GM19438 (cell line): ENCODE results near the gene AVPR1A.
"Not testable (repeated sequence)": the region's sequence is repeated elsewhere in the genome, so short reads cannot be mapped to it uniquely, and the experiment has no call there.

ENCODE experiments used
- ATAC-seq: cut with Tn5 transposase; IDR thresholded peaks from one replicate; pipeline ENCODE4 v1.9.1; 2021; ENCODE audit warnings: low read depth; ENCODE audit not compliant: unreplicated experiment

Gene AVPR1A

GRCh38 chr12:63150713-63151622 lies at the start of gene AVPR1A:
Gene AVPR1A (minus strand): TSS chr12:63151201. CDS start chr12:63150836, 365 bp downstream.
- no peak for ATAC-seq

GRCh38 chr12:63196168-63196567 lies 45.2 kb upstream of the AVPR1A start:
- ATAC-seq: no peak

- ATAC-seq: no peak
These were observed 28.2 kb upstream of the AVPR1A start for GRCh38 chr12:63179224-63179623.

- no peak for ATAC-seq
These were observed 19.3 kb upstream of the AVPR1A start for GRCh38 chr12:63170321-63170720.

- not testable (repeated sequence) for ATAC-seq
These were observed 16.7 kb upstream of the AVPR1A start for GRCh38 chr12:63167741-63168140.

GRCh38 chr12:63164911-63165310 lies 13.9 kb upstream of the AVPR1A start:
- no peak for ATAC-seq

DNA sequence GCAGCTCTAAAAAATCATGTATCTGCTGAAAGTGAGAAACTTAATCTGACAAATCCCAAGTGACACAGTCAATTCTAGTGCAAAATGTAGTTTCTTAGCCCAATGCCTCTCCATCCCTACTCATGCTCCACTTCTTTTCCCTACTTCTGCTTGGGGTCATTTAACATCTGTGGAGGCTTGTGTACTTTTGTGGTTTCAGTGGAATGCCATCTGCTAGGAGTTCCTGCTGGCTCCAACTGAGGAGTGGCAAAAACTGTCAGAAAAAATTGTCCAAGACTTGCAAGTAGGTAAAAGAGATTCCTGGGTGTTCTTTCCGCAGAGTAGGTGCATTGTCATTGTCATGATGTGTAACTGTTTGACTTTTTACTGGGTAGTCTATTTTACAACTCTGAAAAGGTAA lies 12.5 kb upstream of the AVPR1A start:
- no peak for ATAC-seq

GRCh38 chr12:63155375-63155774 lies 4.4 kb upstream of the AVPR1A start:
- no peak for ATAC-seq

- ATAC-seq: no peak
These were observed 3.6 kb upstream of the AVPR1A start for GRCh38 chr12:63154560-63154959.

DNA sequence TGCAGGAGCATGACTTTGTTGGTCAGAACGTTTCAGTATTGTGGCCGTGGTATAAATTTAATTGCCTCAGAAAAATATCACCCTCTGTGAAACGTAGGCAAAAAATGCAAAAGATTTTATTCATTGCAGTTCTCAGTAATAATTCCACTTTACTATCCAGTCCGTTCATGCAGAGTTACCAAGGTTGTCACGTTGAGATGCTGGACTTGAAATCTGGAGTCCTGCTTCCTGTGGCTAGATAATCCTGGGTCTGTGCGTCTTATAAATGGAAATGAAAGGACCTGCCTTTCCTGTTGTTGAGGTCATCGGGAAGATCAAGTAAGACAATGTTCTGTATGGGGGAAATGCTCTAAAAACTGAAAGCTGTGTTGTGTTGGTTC lies 1.3 kb upstream of the AVPR1A start:
- no peak for ATAC-seq

DNA sequence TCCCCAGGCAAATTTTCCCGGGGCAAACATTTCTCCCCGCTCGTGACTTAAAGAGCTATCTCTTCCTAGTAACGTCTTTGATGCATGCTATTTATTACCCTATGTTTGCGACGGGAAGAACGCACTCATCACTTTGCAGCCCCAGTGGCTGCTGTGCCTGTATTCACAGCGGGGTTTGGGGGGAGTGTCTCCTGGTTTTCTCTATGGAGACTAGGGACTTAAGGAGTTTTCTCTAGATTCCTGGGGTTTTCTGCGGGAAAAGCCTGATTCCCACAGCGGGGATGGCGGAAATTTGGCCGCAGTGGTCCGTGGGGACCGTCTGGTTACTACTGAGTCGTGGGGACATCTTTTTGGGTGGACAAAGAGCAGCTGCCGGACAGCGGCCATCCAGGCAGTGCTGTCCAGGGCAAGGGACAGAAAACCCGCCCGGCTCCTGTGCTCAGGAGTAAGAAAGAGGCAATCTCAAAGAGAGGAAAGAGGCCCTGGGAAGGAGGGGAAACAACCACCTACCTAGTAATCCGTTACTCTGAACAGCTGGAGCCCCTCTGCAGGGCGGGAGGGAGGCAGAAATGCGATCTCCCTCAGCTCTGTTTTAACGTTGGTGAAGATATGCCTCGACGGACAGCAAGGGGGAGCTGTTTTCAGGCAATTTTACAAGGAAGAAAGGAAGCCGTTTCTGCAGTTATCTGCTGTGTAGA lies 771 bp upstream of the AVPR1A start:
- ATAC-seq: peak; percentile 76

DNA sequence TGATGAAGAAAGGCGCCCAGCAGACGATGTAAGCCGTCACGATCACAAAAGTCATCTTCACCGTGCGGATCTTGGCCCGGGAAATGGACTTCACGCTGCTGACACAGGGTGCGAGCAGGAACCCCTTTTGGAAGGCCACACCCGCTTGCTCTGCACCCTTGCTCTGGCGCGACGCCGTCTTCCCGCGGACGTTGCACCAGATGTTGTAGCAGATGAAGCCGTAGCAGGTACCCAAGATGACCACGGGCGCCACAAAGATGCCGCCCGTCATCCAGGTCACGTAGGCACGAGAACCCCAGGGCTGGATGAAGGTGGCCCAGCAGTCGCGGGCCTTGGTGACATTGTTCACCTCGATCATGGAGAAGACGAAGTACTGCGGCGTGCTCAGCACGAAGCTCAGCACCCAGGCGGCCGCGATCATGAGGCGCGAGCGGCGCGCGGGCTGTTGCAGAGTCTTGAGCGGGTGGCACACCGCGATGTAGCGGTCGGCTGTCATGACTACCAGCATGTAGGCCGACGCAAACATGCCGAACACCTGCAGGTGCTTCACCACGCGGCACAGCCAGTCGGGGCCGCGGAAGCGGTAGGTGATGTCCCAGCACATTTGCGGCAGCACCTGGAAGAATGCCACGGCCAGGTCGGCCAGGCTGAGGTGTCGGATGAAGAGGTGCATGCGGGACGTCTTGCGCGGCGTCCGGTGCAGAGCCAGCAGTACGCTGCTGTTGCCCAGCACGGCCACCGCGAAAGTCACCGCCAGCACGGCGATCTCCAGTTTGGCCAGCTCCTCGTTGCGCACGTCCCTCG lies 890 bp downstream of the AVPR1A start:
- no peak for ATAC-seq

GRCh38 chr12:63144556-63144955 lies 6.4 kb downstream of the AVPR1A start:
- no peak for ATAC-seq

DNA sequence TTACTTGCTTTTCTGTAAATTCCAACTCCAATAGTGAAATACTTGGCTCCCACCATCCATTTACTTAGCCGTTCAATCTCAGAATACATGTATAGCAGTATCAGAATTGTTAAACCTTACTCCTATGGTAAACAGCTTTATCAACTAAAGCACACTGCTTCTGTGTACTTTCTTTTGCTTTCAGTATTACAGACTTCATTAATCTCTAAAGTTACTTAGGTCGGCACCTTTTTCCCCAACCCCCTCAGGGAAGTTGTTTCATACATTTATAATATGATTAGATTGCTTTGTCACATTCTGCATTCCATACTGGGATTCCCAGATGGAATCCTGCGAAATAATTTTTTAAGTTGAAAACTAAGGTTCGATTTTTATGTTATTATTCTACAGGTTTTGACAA lies 12.5 kb downstream of the AVPR1A start:
- ATAC-seq: no peak

- ATAC-seq: no peak
These were observed 17.0 kb downstream of the AVPR1A start for GRCh38 chr12:63133981-63134380.

DNA sequence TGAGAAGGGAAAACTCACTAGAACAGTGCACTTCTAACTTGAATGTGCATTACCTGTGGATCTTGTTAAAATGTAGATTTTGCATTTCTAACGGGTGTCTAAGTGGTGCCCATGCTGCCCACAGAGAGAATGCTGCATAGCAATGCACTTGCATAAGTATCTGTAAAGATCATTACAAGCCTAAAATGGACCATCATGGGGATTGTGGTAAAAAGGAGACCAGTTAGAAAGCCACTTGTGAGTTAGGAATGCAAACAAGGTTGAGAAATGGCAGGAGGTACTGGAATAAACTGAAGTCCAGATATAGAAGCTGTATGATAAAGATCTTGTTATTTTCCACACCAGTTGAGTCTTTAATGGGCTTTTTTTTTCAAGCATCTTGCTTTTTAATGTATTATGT lies 18.8 kb downstream of the AVPR1A start:
- no peak for ATAC-seq

DNA sequence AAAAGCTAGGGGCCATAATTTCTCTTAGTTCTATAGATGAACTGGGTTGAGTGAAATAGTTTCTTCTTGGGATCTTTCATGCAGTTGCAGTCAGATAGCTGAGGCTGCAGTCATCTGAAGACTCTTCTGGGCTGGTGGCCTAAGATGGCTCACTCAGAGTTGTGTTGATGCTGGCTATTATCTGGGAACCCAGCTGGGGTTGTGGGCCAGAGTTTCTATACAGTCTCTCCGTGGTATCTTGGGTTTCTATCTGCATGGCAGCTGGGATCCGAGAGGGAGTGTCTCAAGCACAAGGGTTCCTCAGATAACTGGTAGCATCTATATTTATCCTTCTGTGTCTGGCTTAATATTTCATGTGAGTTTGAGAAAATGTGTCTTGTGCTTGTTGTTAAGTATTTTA lies 21.1 kb downstream of the AVPR1A start:
- no peak for ATAC-seq

DNA sequence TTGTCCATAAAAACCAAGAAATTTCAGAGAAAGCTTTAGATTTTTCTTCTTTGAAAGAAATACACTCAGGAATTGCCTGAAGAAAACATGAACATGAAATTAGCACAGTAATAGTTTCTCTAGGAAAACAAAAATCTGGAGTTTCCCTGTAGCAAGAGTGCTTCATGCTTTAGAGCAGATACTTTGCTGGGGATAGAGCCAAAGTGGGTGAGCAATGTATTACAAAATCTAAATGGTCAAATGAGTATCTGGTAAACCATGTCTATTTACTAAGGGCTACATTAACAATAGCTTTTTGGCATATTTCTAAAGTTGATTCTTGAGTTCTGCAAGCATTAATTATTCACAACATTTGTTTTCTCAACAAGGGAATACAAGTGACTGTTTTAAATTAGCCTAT lies 26.2 kb downstream of the AVPR1A start:
- no peak for ATAC-seq

DNA sequence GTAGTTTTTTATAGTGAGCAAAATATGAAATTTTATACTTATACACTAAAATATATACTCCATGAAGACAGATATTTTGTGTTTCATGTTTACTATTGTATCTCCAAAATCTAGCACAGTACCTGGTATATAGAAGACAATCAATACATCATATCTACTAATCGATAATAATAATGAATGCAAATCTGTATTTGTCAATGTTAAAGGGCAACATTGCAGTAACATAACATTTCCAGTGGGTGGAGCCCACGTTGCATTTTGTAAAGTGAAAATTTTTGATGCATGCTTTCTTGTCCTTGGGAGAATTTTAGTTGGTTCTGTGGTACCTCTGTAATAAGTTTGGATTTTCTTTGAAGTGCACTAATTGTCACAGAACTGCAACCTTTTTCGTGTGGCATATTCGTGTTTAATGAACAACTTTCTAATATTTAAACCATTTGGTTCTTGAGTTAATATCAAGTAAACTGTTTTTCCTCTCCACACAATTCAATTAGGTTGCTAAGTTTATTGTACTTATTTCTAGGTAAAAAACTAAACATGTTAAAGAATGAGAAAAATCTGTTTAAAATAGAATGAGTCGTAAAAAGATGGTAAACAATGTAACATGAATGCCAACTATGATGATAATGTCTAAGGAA lies 47.4 kb downstream of the AVPR1A start:
- ATAC-seq: no peak

GRCh38 chr12:63101920-63102319 lies 49.1 kb downstream of the AVPR1A start:
- no peak for ATAC-seq

DNA sequence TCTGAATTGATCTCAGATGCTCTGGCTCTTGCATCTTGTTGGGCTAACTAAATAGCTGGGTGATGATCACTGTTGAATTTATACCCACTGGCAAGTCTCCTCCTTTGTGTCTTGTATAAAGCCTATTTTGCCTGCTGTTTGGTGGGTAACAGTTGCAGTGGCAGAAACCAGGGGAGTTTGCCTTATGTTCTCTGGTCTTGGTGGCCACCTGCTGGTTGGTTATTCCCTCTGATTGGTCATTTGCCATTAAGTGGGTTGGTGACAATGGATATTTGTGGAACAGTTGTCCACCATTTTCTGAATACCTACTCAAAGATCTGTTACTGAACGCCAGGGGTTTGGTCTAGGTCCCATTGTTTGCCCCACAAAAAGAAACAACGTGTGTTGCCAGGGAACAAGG lies 52.1 kb downstream of the AVPR1A start:
- ATAC-seq: no peak
